Stimulated activated CD4-positive, alpha-beta T cell treated with anti-CD3 and anti-CD28 coated beads, Interleukin-15, amount 100 ng/mL, for 1 hour (primary cell): ENCODE results near the gene DOCK2.
"Not testable (repeated sequence)": the region's sequence is repeated elsewhere in the genome, so short reads cannot be mapped to it uniquely, and the experiment has no call there.

Source experiments
- DNase-seq, 2 donors: peaks; one replicate each; pipeline ENCODE4 v3.0.0-alpha.2; 2020; ENCODE audit warnings: low read depth in 1 of 2, low spot score in 1 of 2

Gene DOCK2

GRCh38 chr5:169717288-169717687, 80.2 kb downstream of the DOCK2 start:
- DNase-seq, result no peak

DNA sequence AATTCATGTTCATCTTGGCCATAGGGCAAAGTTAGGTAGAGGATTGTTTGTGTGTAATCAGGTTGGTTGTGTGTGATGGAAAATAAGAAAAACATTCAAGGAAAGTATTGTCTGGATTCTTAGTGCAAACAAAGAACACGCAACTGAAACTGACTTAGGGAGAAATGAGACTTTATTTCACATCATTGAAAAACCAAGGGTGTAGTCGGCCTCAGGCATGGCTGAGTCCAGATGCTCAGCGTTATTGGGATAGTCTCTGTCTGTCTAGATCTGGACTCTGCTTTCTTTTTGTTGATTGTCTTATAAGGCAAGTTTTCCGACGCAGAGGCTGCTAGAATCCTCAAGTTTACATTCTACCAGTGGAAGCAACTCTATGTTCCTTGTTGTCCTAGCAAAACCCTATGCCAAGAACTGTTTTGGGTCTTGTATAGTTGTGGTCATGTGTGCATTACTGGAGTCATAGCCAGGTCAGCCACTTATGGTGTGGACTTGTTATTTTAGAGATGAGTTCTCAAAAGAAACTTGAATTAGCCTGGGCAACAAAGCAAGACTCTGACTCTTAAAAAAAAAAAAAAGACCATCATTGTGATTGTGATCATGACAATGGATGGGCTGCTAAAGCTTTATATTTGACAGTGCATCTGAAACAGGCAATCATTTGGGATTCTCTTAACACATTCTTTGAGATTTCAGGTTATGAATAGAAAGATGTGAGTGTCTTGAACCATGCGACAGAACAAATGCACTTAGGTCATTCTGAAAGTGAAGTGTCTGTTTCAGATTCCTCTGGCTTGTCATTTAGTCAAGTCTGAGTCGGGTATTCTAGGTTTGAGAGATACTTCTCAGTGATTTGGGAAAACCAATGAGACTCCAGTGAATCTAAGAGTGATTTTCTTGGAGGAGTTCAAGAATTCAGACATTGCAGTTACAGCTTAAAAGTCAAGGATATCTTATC, 82.6 kb downstream of the DOCK2 start:
- DNase-seq, result no peak

- no peak for DNase-seq
Measured at GRCh38 chr5:169721771-169722170, 84.7 kb downstream of the DOCK2 start.

GRCh38 chr5:169723103-169723831, 86.2 kb downstream of the DOCK2 start:
- no peak for DNase-seq

- DNase-seq, result no peak
Measured at GRCh38 chr5:169724303-169725087, 87.4 kb downstream of the DOCK2 start.

DNA sequence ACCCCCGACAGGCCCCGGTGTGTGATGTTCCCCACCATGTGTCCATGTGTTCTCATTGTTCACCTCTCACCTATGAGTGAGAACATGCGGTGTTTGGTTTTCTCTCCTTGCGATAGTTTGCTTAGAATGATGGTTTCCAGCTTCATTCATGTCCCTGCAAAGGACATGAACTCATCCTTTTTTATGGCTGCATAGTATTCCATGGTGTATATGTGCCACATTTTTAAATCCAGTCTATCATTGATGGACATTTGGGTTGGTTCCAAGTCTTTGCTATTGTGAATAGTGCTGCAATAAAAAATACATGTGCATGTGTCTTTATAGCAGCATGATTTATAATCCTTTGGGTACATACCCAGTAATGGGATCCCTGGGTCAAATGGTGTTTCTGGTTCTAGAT, 88.6 kb downstream of the DOCK2 start:
- DNase-seq, result not testable (repeated sequence)

GRCh38 chr5:169728418-169728817, 91.3 kb downstream of the DOCK2 start:
- no peak for DNase-seq

- DNase-seq, result no peak
Measured at GRCh38 chr5:169731221-169731620, 94.1 kb downstream of the DOCK2 start.

DNA sequence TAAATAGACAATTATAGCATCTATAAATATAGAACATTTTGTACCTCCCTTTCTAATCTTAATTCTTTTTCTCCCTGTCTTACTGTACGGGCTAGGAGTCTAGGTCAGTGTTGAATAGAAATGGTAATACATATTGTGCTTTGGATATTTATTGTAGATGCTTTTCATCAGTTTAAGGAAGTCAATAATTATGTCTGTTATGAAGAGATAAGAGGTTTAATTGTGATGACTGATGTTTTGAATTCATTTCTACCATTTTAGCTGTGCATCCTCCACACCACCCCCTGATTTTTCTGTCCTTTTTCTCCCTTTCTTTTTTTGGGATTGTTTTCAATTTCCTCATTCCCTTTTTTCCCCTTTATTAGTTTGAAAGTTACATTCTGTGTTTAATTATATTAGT, 95.8 kb downstream of the DOCK2 start:
- DNase-seq, result no peak

DNA sequence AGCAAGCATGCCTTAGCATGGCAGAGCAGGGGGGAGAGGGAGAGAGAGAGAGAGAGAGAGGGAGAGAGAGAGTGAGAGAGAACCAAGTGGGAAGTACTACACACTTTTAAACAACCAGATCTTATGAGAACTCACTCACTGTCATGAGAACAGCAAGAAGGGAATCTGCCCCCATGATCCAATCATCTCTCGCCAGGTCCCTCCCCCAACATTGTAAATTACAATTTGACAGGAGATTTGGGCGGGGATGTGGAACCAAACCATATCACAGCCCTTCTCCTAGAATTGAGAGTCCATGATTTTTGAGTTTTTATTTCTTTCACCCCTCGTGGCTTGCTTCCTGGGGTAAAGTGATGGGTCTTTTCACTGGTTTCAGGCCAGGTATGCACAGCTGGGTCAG, 98.8 kb downstream of the DOCK2 start:
- DNase-seq, result no peak

DNA sequence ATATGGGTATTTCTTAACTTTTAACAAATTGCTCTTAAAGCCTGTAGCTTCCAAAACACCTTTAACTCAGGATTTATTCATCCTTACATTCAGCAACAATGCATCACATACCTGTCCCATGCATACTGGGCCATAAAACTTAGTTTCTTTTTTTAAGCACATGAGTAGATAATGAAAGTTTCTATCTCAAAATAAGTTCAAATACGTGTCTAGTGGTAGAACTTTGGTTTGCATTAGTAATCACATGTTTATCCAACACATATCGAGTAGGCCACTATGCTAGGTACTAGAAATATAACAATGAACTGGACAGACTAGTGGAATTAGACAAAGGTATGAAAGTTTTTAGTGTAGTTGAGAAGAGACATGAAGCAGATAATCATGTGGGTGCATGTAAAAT, 99.6 kb downstream of the DOCK2 start:
- no peak for DNase-seq

DNA sequence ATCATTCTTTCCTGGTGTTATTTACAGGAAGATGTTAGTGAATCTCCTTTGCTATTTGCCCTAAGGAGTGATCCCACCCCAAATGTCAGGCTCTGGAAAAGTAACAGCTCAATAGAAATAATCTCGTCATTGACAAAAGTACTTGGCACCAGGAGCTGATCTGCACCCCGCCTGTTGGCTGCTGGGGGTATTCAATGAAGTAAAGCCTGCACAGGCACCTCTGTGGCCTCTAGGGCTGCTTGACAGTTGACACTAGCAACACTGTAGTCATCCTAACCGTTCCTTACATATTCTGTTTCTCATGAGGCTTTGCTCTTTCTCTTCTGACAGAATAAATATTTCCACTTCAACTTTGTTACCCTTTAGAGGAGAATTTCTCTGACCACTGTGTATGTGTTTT, 103.4 kb downstream of the DOCK2 start:
- DNase-seq, result no peak

GRCh38 chr5:169742771-169743296, 105.8 kb downstream of the DOCK2 start:
- DNase-seq, result no peak

- no peak for DNase-seq
Measured at GRCh38 chr5:169744336-169744735, 107.3 kb downstream of the DOCK2 start.

GRCh38 chr5:169745441-169746146, 108.5 kb downstream of the DOCK2 start:
- DNase-seq, result no peak

- no peak for DNase-seq
Measured at GRCh38 chr5:169746147-169746694, 109.1 kb downstream of the DOCK2 start.

- DNase-seq, result no peak
Measured at GRCh38 chr5:169748174-169748573, 111.1 kb downstream of the DOCK2 start.

DNA sequence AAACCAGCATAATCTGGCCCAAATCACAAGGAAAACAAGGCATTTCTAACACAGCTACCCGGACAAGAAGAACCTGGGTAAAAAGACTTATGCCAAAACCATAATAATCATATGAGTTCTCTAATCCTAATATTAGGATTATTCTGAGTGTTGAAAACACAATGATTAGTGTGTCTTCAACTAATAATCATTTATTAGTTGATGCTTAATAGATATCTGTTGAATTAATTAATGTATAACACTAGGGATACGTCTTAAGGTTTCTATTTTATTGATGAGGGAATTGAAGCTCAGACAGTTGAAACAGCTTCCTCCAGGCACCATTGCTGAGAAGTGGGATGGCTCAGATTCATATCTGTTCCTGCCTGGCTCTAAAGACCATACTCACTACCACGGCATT, 112.2 kb downstream of the DOCK2 start:
- no peak for DNase-seq

GRCh38 chr5:169751490-169751889, 114.4 kb downstream of the DOCK2 start:
- DNase-seq, result no peak

GRCh38 chr5:169752566-169752965, 115.5 kb downstream of the DOCK2 start:
- not testable (repeated sequence) for DNase-seq
